SK-N-SH treated with all-trans-retinoic acid at 6 μM for 48 hours (cell line): Measurements from ENCODE around the gene N4BP2.
"Not testable (repeated sequence)": the region's sequence is repeated elsewhere in the genome, so short reads cannot be mapped to it uniquely, and the experiment has no call there.

ENCODE experiments used
- ATAC-seq: fragments of 200-7000 bp; cut with Tn5 transposase; 3 replicates; pipeline ENCODE4 v1.9.1; 2020; ENCODE audit warnings: mild to moderate bottlenecking, moderate library complexity
- ARNTL ChIP-seq: fragments of 450-650 bp; formaldehyde crosslinking; IDR thresholded peaks from 2 replicates; pipeline ENCODE4 v1.5.0; 2020; ENCODE audit warnings: low read depth, mild to moderate bottlenecking, moderate library complexity, borderline replicate concordance
- BACH2 ChIP-seq: fragments of 250-450 bp; sonication (Bioruptor Pico); IDR thresholded peaks from 2 replicates; pipeline ENCODE4 v1.9.0; 2021; ENCODE audit warnings: mild to moderate bottlenecking, borderline replicate concordance
- CSDC2 ChIP-seq: fragments of 250-450 bp; sonication (Bioruptor Pico); IDR thresholded peaks from 2 replicates; pipeline ENCODE4 v1.5.0; 2020; ENCODE audit warnings: mild to moderate bottlenecking, moderate library complexity
- ESRRG ChIP-seq: fragments of 250-450 bp; sonication (Bioruptor Pico); IDR thresholded peaks from 2 replicates; pipeline ENCODE4 v1.6.1; 2021; ENCODE audit warnings: mild to moderate bottlenecking
- ISL1 ChIP-seq: fragments of 250-450 bp; sonication (Bioruptor Pico); IDR thresholded peaks from 2 replicates; pipeline ENCODE4 v2.1.2; 2022; ENCODE audit warnings: mild to moderate bottlenecking, moderate library complexity
- OSR1 ChIP-seq: fragments of 250-450 bp; sonication (Bioruptor Pico); IDR thresholded peaks from 2 replicates; pipeline ENCODE4 v1.8.0; 2022; ENCODE audit warnings: moderate library complexity, mild to moderate bottlenecking, inconsistent platforms
- PPARA ChIP-seq: fragments of 250-450 bp; sonication (Bioruptor Pico); IDR thresholded peaks from 2 replicates; pipeline ENCODE4 v1.5.0; 2020; ENCODE audit warnings: mild to moderate bottlenecking, borderline replicate concordance
- RARB ChIP-seq: fragments of 250-450 bp; sonication (Bioruptor Pico); IDR thresholded peaks from 2 replicates; pipeline ENCODE4 v1.8.0; 2021; ENCODE audit warnings: mild to moderate bottlenecking, moderate library complexity
- SNAI2 ChIP-seq: fragments of 250-450 bp; sonication (Bioruptor Pico); IDR thresholded peaks from 2 replicates; pipeline ENCODE4 v1.5.0; 2020; ENCODE audit warnings: mild to moderate bottlenecking, moderate library complexity
- TCF4 ChIP-seq: fragments of 250-450 bp; sonication (Bioruptor Pico); IDR thresholded peaks from 2 replicates; pipeline ENCODE4 v1.8.0; 2021; ENCODE audit warnings: mild to moderate bottlenecking, moderate library complexity, borderline replicate concordance
- TOX ChIP-seq: fragments of 250-450 bp; sonication (Bioruptor Pico); IDR thresholded peaks from 2 replicates; pipeline ENCODE4 v1.8.0; 2021; ENCODE audit warnings: mild to moderate bottlenecking, moderate library complexity, borderline replicate concordance
- ZC3H10 ChIP-seq: fragments of 250-450 bp; sonication (Bioruptor Pico); IDR thresholded peaks from 2 replicates; pipeline ENCODE4 v1.5.1; 2021; ENCODE audit warnings: mild to moderate bottlenecking, moderate library complexity
- ZFP3 ChIP-seq: fragments of 250-450 bp; sonication (Bioruptor Pico); IDR thresholded peaks from 2 replicates; pipeline ENCODE4 v1.5.0; 2020; ENCODE audit warnings: mild to moderate bottlenecking, moderate library complexity
- ZNF565 ChIP-seq: fragments of 450-650 bp; formaldehyde crosslinking; conservative IDR thresholded peaks from 2 replicates; pipeline ENCODE4 v1.5.0; 2020; ENCODE audit warnings: low read depth, mild to moderate bottlenecking, moderate library complexity
- ZNF70 ChIP-seq: fragments of 450-650 bp; formaldehyde crosslinking; IDR thresholded peaks from 2 replicates; pipeline ENCODE4 v1.5.0; 2020; ENCODE audit warnings: mild to moderate bottlenecking, moderate library complexity
- ZNF8 ChIP-seq: fragments of 450-650 bp; formaldehyde crosslinking; IDR thresholded peaks from 2 replicates; pipeline ENCODE4 v1.5.0; 2020; ENCODE audit warnings: mild to moderate bottlenecking, moderate library complexity
- TF ChIP-seq, protein P1 (sequence below): fragments of 250-450 bp; sonication (Bioruptor Pico); IDR thresholded peaks from 2 replicates; pipeline ENCODE4 v1.5.1; 2021; ENCODE audit warnings: mild to moderate bottlenecking, moderate library complexity
- TF ChIP-seq, protein P2 (sequence below): fragments of 250-450 bp; sonication (Bioruptor Pico); IDR thresholded peaks from 2 replicates; pipeline ENCODE4 v1.5.0; 2020; ENCODE audit warnings: mild to moderate bottlenecking, moderate library complexity
- TF ChIP-seq, protein P3 (sequence below): fragments of 250-450 bp; sonication (Bioruptor Pico); IDR thresholded peaks from 2 replicates; pipeline ENCODE4 v1.8.0; 2020; ENCODE audit warnings: mild to moderate bottlenecking, moderate library complexity, borderline replicate concordance
- TF ChIP-seq, protein P4 (sequence below): fragments of 250-450 bp; sonication (Bioruptor Pico); IDR thresholded peaks from 2 replicates; pipeline ENCODE4 v1.5.1; 2020; ENCODE audit warnings: low read depth, mild to moderate bottlenecking, moderate library complexity

Gene N4BP2

DNA sequence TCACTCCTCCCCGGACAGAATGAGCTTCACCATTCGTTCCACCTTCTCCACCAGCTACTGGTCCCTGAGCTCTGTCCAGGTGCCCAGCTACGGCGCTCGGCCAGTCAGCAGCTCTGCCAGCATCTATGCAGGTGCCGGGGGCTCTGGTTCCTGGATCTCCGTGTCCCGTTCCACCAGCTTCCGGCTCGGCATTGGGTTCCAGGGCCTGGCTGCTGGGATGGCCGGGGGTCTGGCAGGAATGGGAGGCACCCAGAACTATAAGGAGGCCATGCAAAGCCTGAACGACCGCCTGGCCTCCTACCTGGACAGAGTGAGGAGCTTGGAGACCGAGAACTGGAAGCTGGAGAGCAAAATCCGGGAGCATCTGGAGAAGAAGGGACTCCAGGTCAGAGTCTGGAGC lies 36.4 kb upstream of the N4BP2 start:
- no peak for ATAC-seq
- TF ChIP-seq ZNF8 (CRISPR knock-in tag), result no peak
- TF ChIP-seq SNAI2 (CRISPR knock-in tag), result no peak
- TF ChIP-seq OSR1 (CRISPR knock-in tag), result no peak

DNA sequence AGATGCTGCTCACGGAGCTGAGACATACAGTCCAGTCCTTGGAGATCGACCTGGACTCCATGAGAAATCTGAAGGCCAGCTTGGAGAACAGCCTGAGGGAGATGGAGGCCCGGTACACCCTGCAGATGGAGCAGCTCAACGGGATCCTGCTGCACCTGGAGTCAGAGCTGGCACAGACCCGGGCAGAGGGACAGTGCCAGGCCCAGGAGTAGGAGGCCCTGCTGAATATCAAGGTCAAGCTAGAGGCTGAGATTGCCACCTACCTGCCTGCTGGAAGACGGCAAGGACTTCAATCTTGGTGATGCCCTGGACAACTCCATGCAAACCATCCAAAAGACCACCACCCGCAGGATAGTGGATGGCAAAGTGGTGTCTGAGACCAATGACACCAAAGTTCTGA lies 35.5 kb upstream of the N4BP2 start:
- not testable (repeated sequence) for ATAC-seq

DNA sequence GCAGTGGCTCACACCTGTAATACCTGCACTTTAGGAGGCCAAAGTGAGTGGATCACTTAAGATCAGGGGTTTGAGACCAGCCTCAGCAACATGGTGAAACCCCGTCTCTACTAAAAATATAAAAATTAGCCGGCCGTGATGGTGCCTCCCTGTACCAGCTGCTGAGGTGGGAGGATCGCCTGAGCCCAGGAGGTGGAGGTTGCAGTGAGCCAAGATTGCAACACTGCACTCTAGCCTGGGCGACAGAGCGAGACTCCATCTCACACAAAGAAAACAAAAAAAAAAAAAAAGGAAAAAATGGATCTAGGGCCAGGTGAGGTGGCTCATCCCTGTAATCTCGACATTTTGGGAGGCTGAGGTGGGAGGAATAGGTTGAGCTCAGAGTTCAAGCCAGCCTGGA lies 32.6 kb upstream of the N4BP2 start:
- ATAC-seq, result not testable (repeated sequence)

DNA sequence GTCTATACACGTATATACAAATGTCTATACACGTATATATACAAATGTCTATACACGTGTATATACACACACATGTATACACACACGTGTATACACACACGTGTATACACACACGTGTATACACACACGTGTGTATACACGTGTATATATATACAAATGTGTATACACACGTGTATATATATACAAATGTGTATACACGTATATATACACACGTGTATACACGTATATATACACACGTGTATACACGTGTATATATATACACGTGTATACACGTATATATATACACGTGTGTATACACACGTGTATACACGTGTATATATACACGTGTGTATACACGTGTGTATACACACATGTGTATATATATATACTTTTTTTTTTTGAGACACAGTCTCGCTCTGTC lies 23.9 kb upstream of the N4BP2 start:
- ATAC-seq, result no peak

DNA sequence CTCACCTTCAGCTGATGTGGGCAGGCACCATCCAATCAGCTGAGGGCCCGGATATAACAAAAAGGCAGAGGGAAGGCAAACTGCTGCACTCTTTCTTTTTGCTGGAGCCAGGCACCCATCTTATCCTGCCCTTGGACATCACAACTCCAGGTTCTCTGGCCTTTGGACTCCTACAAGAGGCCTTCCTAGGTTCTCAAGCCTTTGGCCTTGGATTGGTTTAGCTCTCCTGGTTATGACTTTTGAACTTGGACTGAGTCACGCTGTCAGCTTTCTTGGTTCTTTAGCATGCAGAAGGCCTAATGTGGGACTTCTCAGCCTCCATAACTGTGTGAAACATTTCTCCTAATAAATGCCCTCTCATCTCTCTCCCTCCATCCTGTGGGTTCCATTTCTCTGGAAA lies 23.0 kb upstream of the N4BP2 start:
- no peak for ATAC-seq
- TF ChIP-seq RARB (CRISPR knock-in tag) (no peak), ZNF565 (CRISPR knock-in tag) (no peak), BACH2 (CRISPR knock-in tag) (no peak), SNAI2 (CRISPR knock-in tag) (no peak), OSR1 (CRISPR knock-in tag) (no peak), ISL1 (no peak)
- TF ChIP-seq, protein P1, sequence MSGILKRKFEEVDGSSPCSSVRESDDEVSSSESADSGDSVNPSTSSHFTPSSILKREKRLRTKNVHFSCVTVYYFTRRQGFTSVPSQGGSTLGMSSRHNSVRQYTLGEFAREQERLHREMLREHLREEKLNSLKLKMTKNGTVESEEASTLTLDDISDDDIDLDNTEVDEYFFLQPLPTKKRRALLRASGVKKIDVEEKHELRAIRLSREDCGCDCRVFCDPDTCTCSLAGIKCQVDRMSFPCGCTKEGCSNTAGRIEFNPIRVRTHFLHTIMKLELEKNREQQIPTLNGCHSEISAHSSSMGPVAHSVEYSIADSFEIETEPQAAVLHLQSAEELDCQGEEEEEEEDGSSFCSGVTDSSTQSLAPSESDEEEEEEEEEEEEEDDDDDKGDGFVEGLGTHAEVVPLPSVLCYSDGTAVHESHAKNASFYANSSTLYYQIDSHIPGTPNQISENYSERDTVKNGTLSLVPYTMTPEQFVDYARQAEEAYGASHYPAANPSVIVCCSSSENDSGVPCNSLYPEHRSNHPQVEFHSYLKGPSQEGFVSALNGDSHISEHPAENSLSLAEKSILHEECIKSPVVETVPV (CRISPR knock-in tag), result no peak
- TF ChIP-seq, protein P2, sequence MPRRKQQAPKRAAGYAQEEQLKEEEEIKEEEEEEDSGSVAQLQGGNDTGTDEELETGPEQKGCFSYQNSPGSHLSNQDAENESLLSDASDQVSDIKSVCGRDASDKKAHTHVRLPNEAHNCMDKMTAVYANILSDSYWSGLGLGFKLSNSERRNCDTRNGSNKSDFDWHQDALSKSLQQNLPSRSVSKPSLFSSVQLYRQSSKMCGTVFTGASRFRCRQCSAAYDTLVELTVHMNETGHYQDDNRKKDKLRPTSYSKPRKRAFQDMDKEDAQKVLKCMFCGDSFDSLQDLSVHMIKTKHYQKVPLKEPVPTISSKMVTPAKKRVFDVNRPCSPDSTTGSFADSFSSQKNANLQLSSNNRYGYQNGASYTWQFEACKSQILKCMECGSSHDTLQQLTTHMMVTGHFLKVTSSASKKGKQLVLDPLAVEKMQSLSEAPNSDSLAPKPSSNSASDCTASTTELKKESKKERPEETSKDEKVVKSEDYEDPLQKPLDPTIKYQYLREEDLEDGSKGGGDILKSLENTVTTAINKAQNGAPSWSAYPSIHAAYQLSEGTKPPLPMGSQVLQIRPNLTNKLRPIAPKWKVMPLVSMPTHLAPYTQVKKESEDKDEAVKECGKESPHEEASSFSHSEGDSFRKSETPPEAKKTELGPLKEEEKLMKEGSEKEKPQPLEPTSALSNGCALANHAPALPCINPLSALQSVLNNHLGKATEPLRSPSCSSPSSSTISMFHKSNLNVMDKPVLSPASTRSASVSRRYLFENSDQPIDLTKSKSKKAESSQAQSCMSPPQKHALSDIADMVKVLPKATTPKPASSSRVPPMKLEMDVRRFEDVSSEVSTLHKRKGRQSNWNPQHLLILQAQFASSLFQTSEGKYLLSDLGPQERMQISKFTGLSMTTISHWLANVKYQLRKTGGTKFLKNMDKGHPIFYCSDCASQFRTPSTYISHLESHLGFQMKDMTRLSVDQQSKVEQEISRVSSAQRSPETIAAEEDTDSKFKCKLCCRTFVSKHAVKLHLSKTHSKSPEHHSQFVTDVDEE (CRISPR knock-in tag), result no peak
- TF ChIP-seq, protein P3, sequence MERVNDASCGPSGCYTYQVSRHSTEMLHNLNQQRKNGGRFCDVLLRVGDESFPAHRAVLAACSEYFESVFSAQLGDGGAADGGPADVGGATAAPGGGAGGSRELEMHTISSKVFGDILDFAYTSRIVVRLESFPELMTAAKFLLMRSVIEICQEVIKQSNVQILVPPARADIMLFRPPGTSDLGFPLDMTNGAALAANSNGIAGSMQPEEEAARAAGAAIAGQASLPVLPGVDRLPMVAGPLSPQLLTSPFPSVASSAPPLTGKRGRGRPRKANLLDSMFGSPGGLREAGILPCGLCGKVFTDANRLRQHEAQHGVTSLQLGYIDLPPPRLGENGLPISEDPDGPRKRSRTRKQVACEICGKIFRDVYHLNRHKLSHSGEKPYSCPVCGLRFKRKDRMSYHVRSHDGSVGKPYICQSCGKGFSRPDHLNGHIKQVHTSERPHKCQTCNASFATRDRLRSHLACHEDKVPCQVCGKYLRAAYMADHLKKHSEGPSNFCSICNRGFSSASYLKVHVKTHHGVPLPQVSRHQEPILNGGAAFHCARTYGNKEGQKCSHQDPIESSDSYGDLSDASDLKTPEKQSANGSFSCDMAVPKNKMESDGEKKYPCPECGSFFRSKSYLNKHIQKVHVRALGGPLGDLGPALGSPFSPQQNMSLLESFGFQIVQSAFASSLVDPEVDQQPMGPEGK (CRISPR knock-in tag), result no peak

More for the DNA sequence above, 23.9 kb upstream of the N4BP2 start:
- TF ChIP-seq ZC3H10 (CRISPR knock-in tag) (no peak), RARB (CRISPR knock-in tag) (no peak), TCF4 (no peak), ARNTL (CRISPR knock-in tag) (no peak), PPARA (no peak), ESRRG (CRISPR knock-in tag) (no peak), CSDC2 (CRISPR knock-in tag) (no peak), ZNF70 (CRISPR knock-in tag) (no peak), TOX (CRISPR knock-in tag) (no peak), OSR1 (CRISPR knock-in tag) (no peak), ISL1 (no peak), ZNF565 (CRISPR knock-in tag) (no peak), ZFP3 (CRISPR knock-in tag) (no peak), ZNF8 (CRISPR knock-in tag) (no peak)
- TF ChIP-seq, protein P2 (CRISPR knock-in tag), result no peak
- TF ChIP-seq, protein P4, sequence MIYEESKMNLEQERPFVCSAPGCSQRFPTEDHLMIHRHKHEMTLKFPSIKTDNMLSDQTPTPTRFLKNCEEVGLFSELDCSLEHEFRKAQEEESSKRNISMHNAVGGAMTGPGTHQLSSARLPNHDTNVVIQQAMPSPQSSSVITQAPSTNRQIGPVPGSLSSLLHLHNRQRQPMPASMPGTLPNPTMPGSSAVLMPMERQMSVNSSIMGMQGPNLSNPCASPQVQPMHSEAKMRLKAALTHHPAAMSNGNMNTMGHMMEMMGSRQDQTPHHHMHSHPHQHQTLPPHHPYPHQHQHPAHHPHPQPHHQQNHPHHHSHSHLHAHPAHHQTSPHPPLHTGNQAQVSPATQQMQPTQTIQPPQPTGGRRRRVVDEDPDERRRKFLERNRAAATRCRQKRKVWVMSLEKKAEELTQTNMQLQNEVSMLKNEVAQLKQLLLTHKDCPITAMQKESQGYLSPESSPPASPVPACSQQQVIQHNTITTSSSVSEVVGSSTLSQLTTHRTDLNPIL (CRISPR knock-in tag), result no peak
- TF ChIP-seq, protein P3 (CRISPR knock-in tag), result no peak
- TF ChIP-seq, protein P1 (CRISPR knock-in tag), result no peak
